Measurements from ENCODE around the gene AEN.

The AEN gene

DNA sequence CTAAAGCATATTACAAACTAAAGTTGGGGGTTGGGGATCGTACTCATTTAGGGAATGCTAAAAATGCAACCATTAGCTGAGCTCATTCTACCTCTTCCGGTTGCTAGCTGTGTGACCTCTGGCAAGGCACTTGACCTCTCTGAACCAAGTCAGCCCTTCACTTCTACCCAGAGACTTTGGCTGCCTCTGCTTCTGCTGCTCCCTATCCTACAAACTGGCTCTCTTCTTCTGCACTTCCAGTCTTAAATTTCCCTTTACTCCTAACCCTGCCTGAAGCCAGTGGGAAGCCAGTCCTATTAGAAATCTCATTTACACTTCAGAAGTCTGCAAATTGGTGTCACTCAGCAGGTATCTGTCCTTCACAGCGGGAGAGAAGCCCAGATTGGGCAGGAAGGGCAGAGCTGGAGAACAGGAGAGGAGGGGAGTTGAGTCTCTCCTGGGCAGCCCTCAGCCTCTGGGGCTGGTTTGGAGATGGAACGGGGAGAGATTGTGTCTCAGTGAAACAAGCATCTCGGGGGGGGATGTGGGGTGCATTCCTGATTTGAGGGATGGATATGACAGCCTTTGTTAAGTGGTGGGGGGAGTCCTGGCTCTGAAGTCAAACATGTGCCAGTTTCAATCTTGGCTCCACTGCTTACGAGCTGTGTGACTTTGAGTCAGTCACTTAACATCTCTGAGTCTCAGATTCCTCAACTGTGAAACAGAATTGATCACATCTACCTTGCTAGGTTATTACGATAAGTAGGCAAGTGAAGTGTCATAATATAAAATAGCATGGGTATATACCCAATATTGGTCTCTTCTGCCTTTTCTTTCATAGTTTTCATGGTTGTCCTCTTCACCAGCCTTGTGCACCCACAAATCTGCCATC is 7.8 kb upstream of the AEN start:
- no peak for DNase-seq (ENCODE audit: low read depth in 1 of 2, low spot score in 1 of 2)

DNA sequence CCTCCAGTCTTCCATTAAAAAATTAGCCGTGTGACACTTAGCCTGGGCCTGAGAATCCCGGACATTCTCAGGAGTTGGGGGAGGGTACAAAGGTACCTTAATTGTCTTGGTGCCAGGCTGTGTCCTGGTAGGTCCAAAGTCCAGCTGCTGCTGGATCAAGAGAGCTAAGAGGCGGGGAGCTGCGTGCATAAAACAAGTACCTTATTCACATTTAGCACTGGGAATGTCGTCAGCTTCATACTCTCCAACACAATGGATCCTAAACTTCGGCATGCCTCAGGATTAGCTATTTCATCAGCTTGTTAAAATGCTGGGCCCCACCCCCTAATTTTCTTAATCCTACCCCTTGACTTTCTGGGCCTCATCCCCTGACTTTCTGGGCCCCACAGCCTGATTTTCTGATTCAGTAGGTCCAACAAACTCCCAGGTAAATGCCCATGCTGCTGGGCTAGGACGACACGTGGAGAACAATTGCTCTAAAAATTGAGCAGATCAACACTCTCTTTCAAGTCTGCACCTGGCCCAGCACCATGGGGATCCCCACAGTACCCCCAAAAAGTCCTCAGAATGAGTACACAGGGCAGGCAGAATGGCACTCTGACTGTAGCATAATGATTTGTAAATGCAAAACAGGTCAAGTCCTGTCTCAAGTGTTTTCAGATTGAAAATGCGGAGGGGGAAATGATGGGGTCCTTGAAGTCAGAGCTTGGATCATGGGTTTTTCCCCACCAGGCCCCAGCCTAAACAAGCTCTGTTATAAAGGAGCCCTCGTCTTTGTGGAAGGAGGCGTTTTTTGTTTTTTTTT is 5.6 kb upstream of the AEN start:
- no peak for DNase-seq (ENCODE audit: low read depth in 1 of 2, low spot score in 1 of 2)

DNA sequence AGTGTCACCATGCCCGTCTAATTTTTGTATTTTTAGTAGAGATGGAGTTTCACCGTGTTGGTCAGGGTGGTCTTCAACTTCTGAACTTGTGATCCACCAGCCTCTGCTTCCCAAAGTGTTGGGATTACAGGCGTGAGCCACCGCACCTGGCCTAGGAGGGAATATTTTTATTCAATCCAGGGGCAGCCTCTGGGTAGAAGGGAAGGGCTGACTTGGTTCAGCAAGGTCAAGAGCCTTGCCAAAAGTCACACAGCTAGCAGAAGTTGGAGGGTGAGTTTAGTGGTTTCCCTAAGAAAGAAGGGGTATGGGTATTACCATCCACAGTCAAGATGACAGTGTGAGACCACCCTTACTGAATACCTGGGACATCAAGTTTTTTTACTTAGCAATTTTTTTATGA is 4.9 kb upstream of the AEN start:
- DNase-seq (ENCODE audit: low read depth in 1 of 2, low spot score in 1 of 2), result no peak

DNA sequence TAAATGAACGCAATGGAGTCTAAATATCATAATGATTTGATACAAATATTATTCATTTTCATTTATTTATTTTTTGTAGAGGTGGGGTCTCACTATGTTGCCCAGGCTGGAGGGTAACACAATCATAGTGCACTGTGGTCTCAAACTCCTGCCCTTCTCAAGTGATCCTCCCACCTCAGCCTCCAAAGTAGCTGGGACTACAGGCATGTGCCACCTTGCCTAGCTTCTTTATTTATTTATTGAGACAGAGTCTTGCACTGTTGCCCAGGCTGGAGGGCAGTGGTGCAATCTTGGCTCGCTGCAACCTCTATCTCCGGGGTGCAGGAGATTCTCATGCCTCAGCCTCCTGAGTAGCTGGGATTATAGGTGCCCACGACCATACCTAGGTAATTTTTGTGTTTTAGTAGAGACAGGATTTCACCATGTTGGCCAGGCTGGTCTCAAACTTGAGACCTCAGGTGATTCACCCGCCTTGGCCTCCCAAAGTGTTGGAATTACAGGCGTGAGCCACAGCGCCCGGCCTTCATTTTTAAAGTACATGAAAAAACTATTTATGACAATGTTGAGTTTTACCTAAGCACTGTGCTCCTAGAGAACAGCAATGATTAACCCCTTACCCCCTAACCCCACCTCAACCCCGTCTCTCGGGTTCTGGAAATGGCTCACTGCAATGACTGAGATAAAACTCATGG is 4.0 kb upstream of the AEN start:
- DNase-seq (ENCODE audit: low read depth in 1 of 2, low spot score in 1 of 2), result no peak

DNA sequence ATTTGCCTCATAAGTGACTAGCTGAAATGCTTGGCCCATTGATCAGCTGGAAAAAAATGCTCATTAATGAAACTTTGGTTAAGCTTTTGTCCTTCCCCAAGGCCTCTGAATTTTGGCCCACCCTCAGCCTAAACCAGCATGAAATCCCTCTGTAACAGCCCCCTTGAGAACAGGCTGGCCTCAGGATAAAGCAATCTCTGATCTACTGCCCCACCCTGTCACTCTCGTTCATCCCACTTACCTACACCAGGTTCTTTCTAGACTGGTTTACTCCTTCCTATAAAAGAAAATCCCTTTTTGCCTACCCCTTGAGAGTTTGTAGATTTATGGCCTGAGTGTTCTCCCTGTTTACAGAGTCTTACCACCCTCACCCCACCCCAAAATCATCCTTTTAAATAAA is 3.4 kb upstream of the AEN start:
- no peak for DNase-seq (ENCODE audit: low read depth in 1 of 2, low spot score in 1 of 2)

DNA sequence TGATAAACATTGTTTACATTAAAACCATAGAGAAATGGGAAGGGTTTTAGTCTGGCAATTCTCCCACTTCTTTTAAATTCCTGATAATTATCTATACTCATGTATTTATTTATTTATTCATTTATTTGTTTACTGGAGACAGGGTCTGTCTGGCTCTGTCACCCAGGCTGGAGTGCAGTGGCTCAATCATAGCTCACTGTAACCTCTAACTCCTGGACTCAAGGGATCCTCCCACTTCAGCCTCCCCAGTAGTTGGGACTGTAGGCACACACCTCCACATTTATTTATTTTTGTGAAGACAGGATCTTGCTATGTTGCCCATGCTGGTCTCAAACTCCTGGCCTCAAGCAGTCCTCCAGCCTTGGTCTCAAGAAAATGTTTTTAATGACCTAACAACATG is 2.5 kb upstream of the AEN start:
- DNase-seq (ENCODE audit: low read depth in 1 of 2, low spot score in 1 of 2), result no peak

DNA sequence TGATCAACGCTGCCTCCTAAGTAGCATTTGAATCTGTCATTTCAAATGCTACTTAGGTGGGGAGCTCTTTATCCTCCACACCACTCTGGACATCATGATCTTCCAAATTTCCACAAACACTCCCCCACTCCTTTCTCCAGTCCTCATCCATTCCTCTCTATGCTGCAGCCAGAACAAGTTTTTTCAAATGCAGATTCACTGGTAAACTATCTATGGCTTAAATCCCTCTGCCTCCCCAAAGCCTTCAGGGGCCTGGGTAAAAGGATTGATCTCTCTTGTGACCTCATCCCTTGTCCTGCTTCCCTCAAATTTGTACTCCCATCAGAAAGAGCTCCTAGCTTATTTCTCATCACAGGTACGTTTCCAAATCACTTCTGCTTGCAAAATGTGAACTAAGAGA is 1.3 kb upstream of the AEN start:
- no peak for DNase-seq (ENCODE audit: low read depth in 1 of 2, low spot score in 1 of 2)

DNA sequence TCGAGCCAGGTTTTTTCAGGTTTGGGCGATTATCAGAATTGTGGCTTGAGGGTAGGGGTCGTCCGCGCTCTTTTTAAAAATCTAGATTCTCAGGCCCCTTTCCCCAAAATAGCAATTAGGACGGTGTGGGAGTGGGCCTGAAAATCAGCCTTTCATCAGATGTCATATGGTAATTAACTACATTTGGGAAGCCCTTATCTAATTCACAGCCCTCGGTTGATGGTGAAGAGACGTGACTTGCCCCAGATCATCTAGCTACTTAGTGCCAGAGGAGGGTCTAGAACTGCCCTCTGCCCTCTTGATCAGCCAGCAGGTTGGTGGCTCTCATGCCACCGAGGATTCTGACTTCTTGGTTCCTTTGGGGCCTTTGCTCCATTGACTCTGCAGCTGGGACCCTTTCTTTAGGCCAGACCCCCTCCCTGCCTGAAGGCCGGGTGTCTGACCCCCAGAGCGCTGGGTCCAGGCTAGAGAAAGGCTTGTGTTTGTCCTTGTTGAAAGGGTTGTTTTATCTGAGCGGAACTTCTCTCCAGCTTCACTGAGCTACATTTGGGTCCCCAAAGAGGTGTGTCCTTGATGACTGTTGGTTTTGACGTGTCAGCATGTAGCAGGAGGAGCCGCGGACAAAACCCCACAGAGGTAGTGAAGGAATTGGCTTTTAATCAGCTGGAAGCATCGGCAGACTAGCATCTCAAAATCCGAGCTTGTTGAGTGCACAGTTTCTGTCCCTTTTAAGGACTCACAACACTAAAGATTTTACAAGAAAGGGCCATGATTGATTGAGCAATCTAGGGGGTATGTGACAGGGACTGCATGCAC is 857 bp downstream of the AEN start:
- DNase-seq (ENCODE audit: low read depth in 1 of 2, low spot score in 1 of 2), result no peak

DNA sequence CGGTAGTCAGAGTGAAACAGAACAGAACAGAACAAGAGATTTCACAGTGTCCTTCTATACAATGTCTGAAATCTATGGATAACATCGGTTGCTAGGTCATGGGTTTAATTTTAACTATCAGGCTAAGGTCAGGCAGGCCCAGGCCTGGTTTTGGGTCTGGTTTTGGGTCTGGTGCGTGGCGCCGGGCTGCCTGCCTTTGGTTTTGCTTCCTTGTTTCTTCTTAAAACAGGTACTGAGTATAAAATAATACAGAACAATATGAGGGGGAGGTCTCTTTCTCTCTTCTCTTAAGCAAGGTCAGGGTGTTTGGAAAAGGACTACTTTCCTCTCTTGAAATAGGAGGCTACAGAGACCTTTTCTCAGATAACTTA is 1.4 kb downstream of the AEN start:
- DNase-seq (ENCODE audit: low read depth in 1 of 2, low spot score in 1 of 2), result no peak

DNA sequence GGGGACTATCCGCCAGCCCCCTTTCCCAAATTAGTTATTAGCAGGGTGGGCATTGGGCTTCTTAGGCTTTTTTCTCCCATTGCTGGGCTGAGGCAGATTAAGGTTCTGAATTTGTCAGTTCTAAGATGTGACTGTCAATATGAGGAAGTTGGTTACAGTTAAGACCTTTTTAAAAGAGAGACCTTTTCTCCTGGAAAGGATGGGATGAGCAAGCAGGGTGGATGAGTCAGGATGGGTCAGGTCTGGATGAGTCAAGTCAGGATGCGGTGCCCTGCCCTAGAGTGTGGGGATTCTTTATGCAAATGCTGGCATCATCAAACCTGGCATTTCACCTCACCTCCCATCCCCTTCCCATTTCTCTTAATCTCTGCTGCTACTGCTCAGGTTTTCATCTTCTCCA is 1.9 kb downstream of the AEN start:
- no peak for DNase-seq (ENCODE audit: low read depth in 1 of 2, low spot score in 1 of 2)

DNA sequence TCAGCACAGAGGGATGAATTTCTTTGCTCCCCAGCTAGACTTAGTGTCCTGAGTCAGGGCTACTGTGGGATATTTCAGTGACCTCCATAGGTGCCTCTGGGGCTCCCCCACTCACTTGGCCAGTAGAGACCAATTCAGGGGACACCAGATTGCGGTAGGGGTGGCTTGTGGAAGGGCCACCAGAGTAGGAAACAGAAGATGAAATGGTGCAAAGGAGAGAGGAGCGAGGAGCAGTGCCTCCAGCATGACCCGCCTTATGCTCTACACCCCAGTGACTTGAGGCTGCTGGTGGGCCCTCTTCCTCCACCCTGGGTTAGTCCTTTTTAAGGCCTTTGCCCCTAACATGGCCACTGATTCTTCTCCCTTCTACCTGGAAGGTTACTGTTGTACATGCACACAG is 2.5 kb downstream of the AEN start:
- no peak for DNase-seq (ENCODE audit: low read depth in 1 of 2, low spot score in 1 of 2)

DNA sequence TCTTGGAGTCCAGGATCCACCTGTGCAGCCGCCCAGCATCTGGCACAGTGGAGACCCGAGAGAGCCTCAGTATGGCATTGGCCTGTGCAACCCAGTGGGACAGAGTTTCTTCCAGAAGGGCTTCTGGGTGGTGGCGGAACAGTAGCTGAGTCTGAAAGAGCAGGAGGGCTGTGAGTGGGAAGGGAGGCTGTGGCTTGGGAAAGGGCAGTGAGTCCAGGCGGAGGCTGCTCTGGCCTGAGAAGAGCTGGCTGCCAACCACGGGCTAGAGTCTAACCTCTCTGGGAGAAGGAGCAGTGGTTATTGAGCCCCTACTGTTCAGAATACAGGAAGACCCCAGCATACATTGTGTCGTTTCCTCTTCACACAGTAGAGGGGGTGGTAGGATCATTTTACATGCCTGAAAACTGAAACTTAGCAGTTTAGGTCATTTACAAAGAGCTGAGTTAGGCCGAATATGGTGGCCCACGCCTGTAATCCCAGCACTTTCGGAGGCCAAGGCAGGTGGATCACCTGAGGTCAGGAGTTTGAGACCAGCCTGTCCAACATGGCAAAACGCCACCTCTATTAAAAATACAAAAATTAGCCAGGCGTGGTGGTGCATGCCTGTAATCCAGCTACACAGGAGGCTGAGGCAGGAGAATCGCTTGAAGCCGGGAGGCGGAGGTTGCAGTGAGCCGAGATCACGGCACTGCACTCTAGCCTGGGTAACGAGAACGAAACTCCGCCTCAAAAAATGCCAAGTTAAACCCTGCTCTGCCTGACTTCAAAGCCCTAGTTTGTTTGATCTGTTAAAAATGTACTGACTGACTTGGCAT is 3.2 kb downstream of the AEN start:
- no peak for DNase-seq (ENCODE audit: low read depth in 1 of 2, low spot score in 1 of 2)

DNA sequence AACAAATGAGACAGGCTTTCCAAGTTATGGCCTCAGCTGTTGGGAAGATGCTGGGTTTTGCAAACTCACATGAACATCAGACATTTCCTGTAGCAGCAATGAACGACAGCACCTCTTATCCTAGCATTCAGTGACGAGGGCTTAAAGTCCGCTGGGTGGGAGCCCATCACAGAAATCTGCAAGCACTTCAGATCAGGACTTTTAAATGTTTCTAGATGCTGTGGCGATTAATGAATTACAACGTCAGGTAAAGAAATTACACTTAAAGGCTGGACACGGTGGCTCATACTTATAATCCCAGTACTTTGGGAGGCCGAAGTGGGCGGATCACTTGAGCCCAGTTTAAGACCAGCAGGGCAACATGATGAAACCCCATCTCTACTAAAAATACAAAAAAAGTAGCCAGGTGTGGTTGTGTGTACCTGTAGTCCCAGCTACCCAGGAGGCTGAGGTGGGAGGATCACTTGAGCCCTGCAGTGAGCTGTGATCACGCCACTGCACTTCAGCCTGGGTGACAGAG is 3.9 kb downstream of the AEN start:
- DNase-seq (ENCODE audit: low read depth in 1 of 2, low spot score in 1 of 2), result no peak

DNA sequence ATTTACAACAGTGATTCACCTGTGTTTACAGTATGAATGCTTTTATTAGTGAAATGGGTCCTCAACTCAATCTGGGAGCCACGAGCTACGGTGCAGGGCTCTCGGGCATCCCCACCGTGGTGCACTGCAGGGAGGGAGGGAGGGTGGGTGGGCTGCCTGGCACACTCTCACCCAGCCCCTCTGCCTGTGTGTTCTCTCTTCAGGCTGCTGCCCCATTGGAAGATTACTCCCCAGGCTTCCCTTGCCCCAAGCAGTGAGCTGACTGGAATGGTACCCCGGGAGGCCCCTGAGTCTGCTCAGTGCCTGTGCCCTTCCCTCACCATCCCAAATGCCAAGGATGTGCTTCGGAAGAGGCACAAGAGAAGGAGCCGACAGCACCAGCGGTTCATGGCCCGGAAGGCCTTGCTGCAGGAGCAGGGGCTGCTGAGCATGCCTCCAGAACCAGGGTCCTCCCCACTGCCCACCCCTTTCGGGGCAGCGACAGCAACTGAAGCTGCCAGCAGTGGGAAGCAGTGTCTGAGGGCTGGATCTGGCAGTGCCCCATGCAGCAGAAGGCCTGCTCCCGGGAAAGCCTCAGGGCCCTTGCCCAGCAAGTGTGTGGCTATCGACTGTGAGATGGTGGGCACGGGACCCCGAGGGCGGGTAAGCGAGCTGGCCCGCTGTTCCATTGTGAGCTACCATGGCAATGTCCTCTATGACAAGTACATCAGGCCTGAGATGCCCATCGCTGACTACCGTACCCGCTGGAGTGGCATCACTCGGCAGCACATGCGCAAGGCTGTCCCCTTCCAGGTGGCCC is 5.0 kb downstream of the AEN start:
- DNase-seq (ENCODE audit: low read depth in 1 of 2, low spot score in 1 of 2), result no peak

DNA sequence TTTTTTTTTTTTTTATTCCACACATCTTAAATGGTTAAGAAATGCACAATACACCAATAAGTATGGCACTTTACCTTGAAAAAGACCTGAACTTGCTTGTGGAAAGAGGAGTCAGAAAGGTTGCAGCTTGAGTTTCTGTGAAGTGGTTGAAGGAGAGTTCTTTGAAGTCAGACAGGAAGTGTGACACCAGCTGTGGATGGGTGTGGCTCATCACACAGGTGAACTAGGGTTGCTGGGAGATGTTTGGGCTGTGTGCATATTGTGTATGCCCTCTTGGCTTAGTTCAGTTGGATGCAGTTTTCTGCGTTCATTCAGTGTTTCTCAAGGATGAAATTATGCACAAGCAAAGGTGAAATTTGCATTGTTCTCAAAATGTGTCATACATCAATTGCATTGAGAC is 6.3 kb downstream of the AEN start:
- peak in 1 of 2 donors; percentile 56 for DNase-seq (ENCODE audit: low read depth in 1 of 2, low spot score in 1 of 2)

DNA sequence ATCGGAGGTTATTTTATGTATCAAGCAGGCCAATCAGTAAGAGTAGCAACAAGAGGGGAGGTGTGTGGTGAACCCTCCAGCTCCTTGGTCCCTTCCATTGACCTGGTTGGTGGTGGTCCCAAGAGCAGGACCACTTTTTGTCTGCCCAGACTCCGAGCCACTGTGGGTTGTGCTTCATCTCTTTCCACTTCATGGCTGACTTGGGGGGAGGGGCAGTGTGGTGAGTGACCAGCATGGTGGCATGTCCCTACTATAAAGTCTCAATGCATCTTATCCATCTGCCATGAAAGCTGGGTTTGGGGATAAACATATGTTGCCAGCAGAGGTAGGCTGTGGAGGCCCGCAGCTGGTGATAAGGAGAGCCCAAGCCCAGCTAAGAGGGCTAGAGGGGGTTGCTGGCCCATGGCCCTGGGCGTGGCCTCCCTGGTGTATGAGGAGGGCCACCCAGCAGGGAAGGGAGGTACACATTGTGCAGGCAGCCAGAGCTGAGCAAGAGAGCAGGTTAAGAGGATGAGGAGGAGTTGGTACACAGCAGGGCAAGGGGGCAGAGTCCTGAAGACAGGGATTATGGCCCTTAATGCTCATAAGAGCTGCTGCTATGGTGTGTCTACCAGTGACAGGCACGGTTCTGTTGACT is 7.0 kb downstream of the AEN start:
- no peak for DNase-seq (ENCODE audit: low read depth in 1 of 2, low spot score in 1 of 2)

DNA sequence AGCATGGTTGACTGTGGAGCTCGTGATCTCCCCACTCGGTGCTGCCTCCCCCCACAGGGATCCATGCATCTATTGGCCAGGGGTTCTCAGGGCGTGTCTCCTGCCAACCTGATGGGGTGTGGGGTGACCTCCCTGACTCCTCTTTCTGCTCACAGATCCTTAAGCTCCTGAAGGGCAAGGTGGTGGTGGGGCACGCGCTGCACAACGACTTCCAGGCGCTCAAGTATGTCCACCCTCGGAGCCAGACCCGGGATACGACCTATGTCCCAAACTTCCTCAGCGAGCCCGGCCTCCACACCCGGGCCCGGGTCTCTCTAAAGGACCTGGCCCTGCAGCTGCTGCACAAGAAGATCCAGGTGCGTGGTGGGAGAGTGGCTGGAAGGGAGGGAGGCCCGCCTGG is 7.9 kb downstream of the AEN start:
- no peak for DNase-seq (ENCODE audit: low read depth in 1 of 2, low spot score in 1 of 2)

DNA sequence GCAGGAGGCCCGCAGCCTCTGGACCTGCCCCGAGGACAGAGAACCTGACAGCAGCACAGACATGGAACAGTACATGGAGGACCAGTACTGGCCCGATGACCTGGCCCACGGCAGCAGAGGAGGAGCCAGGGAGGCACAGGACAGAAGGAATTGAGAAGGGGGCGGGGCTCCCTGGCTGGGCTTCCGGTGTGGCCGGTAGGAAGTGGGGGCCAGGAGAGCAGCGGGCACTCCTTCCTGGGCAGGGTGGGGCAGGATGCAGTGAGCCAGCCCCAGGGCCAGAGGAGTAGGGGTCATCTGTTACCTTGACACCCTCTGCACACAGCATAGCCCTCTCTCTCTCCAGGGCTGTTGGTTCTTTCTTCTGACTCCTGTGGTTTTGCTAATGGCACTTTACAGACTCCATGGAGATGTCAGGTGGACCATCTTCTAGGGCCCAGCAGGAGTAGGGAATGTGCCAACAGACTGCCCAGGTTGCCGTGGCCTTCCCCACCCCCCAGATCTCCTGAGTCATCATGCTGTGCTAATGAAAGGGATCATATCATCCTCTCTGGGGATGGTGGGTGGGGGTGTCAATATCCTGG is 9.1 kb downstream of the AEN start:
- no peak for DNase-seq (ENCODE audit: low read depth in 1 of 2, low spot score in 1 of 2)

Measured in stimulated activated CD4-positive, alpha-beta T cell treated with anti-CD3 and anti-CD28 coated beads, Interleukin-15, amount 100 ng/mL, for 1 hour (primary cell).